IPS-15b (cell line): ENCODE measurements around the gene SCG5.

Experiments used
- H3K27me3 ChIP-seq: one replicate; pipeline ENCODE4 v1.6.1; 2013; ENCODE audit warnings: low read length; ENCODE audit not compliant: control insufficient read depth, insufficient read depth
- H3K36me3 ChIP-seq: one replicate; pipeline ENCODE4 v1.6.1; 2013; ENCODE audit warnings: low read length; ENCODE audit not compliant: control insufficient read depth, insufficient read depth
- H3K4me1 ChIP-seq: one replicate; pipeline ENCODE4 v1.6.1; 2013; ENCODE audit warnings: mild to moderate bottlenecking, low read length; ENCODE audit not compliant: control insufficient read depth, insufficient read depth
- H3K4me3 ChIP-seq: one replicate; pipeline ENCODE4 v1.5.1; 2013; ENCODE audit warnings: low read depth, low read length
- H3K9ac ChIP-seq: one replicate; pipeline ENCODE4 v1.6.1; 2013; ENCODE audit warnings: low read depth, mild to moderate bottlenecking, low read length
- H3K9me3 ChIP-seq: one replicate; pipeline ENCODE4 v1.6.1; 2013; ENCODE audit warnings: mild to moderate bottlenecking, low read length; ENCODE audit not compliant: control insufficient read depth, insufficient read depth

Gene SCG5

GRCh38 chr15:32643907-32644445 is 2.5 kb downstream of the SCG5 start:
- Histone ChIP-seq H3K4me1 (peaks cover 12% of the 10 kb centered on the region), H3K27me3 (no peaks in the 10 kb centered on the region), H3K9me3 (no peaks in the 10 kb centered on the region), H3K36me3 (no peaks in the 10 kb centered on the region), H3K4me3 (no peak overlapping the region), H3K9ac (no peak overlapping the region)

- no peaks in the 10 kb centered on the region for H3K36me3 ChIP-seq
- peaks cover 10% of the 10 kb centered on the region for H3K4me1 ChIP-seq
- H3K9me3 ChIP-seq = no peaks in the 10 kb centered on the region
- no peaks in the 10 kb centered on the region for H3K27me3 ChIP-seq
- H3K4me3 ChIP-seq = no peak overlapping the region
- H3K9ac ChIP-seq = no peak overlapping the region
These were observed 4.8 kb downstream of the SCG5 start for GRCh38 chr15:32646291-32646690.

GRCh38 chr15:32649342-32649741 is 7.8 kb downstream of the SCG5 start:
- Histone ChIP-seq H3K4me3 (no peak overlapping the region), H3K4me1 (peaks cover 17% of the 10 kb centered on the region), H3K36me3 (no peaks in the 10 kb centered on the region), H3K9ac (no peak overlapping the region), H3K27me3 (no peaks in the 10 kb centered on the region), H3K9me3 (no peaks in the 10 kb centered on the region)

GRCh38 chr15:32651229-32651837 is 9.8 kb downstream of the SCG5 start:
- H3K9me3 ChIP-seq = no peaks in the 10 kb centered on the region
- H3K4me1 ChIP-seq = peaks cover 21% of the 10 kb centered on the region
- H3K4me3 ChIP-seq = no peak overlapping the region
- no peaks in the 10 kb centered on the region for H3K36me3 ChIP-seq
- no peaks in the 10 kb centered on the region for H3K27me3 ChIP-seq
- H3K9ac ChIP-seq = no peak overlapping the region

- Histone ChIP-seq H3K9me3 (no peaks in the 10 kb centered on the region), H3K9ac (no peak overlapping the region), H3K36me3 (no peaks in the 10 kb centered on the region), H3K27me3 (no peaks in the 10 kb centered on the region), H3K4me1 (peaks cover 21% of the 10 kb centered on the region), H3K4me3 (no peak overlapping the region)
These were observed 10.7 kb downstream of the SCG5 start for GRCh38 chr15:32652178-32652577.

GRCh38 chr15:32656091-32656490 is 14.6 kb downstream of the SCG5 start:
- H3K36me3 ChIP-seq = no peaks in the 10 kb centered on the region
- H3K9me3 ChIP-seq = no peaks in the 10 kb centered on the region
- H3K27me3 ChIP-seq = no peaks in the 10 kb centered on the region
- H3K9ac ChIP-seq = no peak overlapping the region
- H3K4me3 ChIP-seq = no peak overlapping the region
- peaks cover 21% of the 10 kb centered on the region for H3K4me1 ChIP-seq

GRCh38 chr15:32656496-32656895 is 15.0 kb downstream of the SCG5 start:
- no peak overlapping the region for H3K9ac ChIP-seq
- H3K4me3 ChIP-seq = no peak overlapping the region
- H3K27me3 ChIP-seq = no peaks in the 10 kb centered on the region
- H3K4me1 ChIP-seq = peaks cover 19% of the 10 kb centered on the region
- H3K9me3 ChIP-seq = no peaks in the 10 kb centered on the region
- no peaks in the 10 kb centered on the region for H3K36me3 ChIP-seq

GRCh38 chr15:32657198-32657883 is 15.8 kb downstream of the SCG5 start:
- Histone ChIP-seq H3K27me3 (no peaks in the 10 kb centered on the region), H3K9ac (no peak overlapping the region), H3K9me3 (no peaks in the 10 kb centered on the region), H3K4me3 (no peak overlapping the region), H3K36me3 (no peaks in the 10 kb centered on the region), H3K4me1 (peaks cover 11% of the 10 kb centered on the region)

- Histone ChIP-seq H3K4me3 (no peak overlapping the region), H3K9ac (no peak overlapping the region), H3K36me3 (no peaks in the 10 kb centered on the region), H3K27me3 (no peaks in the 10 kb centered on the region), H3K4me1 (peaks cover 9% of the 10 kb centered on the region), H3K9me3 (no peaks in the 10 kb centered on the region)
These were observed 16.4 kb downstream of the SCG5 start for GRCh38 chr15:32657941-32658340.

GRCh38 chr15:32659340-32660155 is 18.0 kb downstream of the SCG5 start:
- H3K36me3 ChIP-seq = no peaks in the 10 kb centered on the region
- no peak overlapping the region for H3K9ac ChIP-seq
- H3K4me1 ChIP-seq = peaks cover 1% of the 10 kb centered on the region
- H3K4me3 ChIP-seq = no peak overlapping the region
- no peaks in the 10 kb centered on the region for H3K27me3 ChIP-seq
- no peaks in the 10 kb centered on the region for H3K9me3 ChIP-seq

- Histone ChIP-seq H3K36me3 (no peaks in the 10 kb centered on the region), H3K27me3 (no peaks in the 10 kb centered on the region), H3K9me3 (no peaks in the 10 kb centered on the region), H3K9ac (no peak overlapping the region), H3K4me3 (no peak overlapping the region), H3K4me1 (peaks cover 6% of the 10 kb centered on the region)
These were observed 22.2 kb downstream of the SCG5 start for GRCh38 chr15:32663671-32664070.
